ENCODE measurements around the gene ST6GALNAC4. TPM values are rescaled to one million over a fixed set of nuclear protein-coding genes. Genes with fewer than 3 reads are reported as not detected.

Gene ST6GALNAC4
- total RNA-seq, 1 donor from 2014 or later: 5.5 TPM

GRCh38 chr9:127945942-127946341 lies 29.1 kb upstream of the ST6GALNAC4 start:
- no peaks in the 10 kb centered on the region for H3K36me3 ChIP-seq
- H2AFZ ChIP-seq (replicated peaks): no peak overlapping the region
- peaks cover 48% of the 10 kb centered on the region for H4K20me1 ChIP-seq (ENCODE audit: low read depth)
- H3F3A ChIP-seq (ENCODE audit: low read depth): peaks cover 19% of the 10 kb centered on the region
- no peak overlapping the region for H3K9ac ChIP-seq
- H3K4me1 ChIP-seq: peaks cover 7% of the 10 kb centered on the region
- H3K27ac ChIP-seq: no peak overlapping the region
- H3K27me3 ChIP-seq: no peaks in the 10 kb centered on the region
- Mint-ChIP-seq H3K9me3 (no peaks in the 10 kb centered on the region), H3K27ac (no peak overlapping the region), H3K4me1 (peaks cover 21% of the 10 kb centered on the region), H3K36me3 (peaks cover 12% of the 10 kb centered on the region), H3K4me3 (no peak overlapping the region), H3K27me3 (ENCODE audit: insufficient read depth, low read depth) (peaks cover 5% of the 10 kb centered on the region)
- H3K9me3 ChIP-seq (ENCODE audit: low read depth): no peaks in the 10 kb centered on the region
- TF ChIP-seq EZH2 (IDR thresholded peaks at IDR 0.05): no peak
- no peak for TF ChIP-seq EZH2phosphoT487 (IDR thresholded peaks at IDR 0.05)
- TF ChIP-seq CTCF (IDR thresholded peaks at IDR 0.05): no peak
- H3K79me2 ChIP-seq (ENCODE audit: low read depth): no peaks in the 10 kb centered on the region
- DNase-seq (ENCODE audit: low spot score): no peak
- H3K4me2 ChIP-seq: no peak overlapping the region
- H3K4me3 ChIP-seq: no peak overlapping the region

- Mint-ChIP-seq H3K4me1 (peaks cover 15% of the 10 kb centered on the region), H3K9me3 (no peaks in the 10 kb centered on the region), H3K4me3 (no peak overlapping the region), H3K27ac (no peak overlapping the region), H3K36me3 (peaks cover 13% of the 10 kb centered on the region), H3K27me3 (ENCODE audit: insufficient read depth, low read depth) (peaks cover 5% of the 10 kb centered on the region)
- Histone ChIP-seq H3K9me3 (ENCODE audit: low read depth) (no peaks in the 10 kb centered on the region), H3K4me3 (no peak overlapping the region), H3K27ac (no peak overlapping the region), H3K4me2 (no peak overlapping the region), H3K79me2 (ENCODE audit: low read depth) (no peaks in the 10 kb centered on the region), H3F3A (ENCODE audit: low read depth) (peaks cover 19% of the 10 kb centered on the region), H3K4me1 (peaks cover under 1% of the 10 kb centered on the region), H3K27me3 (no peaks in the 10 kb centered on the region), H4K20me1 (ENCODE audit: low read depth) (peaks cover 42% of the 10 kb centered on the region), H3K9ac (no peak overlapping the region), H3K36me3 (no peaks in the 10 kb centered on the region), H2AFZ (replicated peaks) (no peak overlapping the region)
- no peak for DNase-seq (ENCODE audit: low spot score)
- TF ChIP-seq EZH2phosphoT487 (IDR thresholded peaks at IDR 0.05) (no peak), CTCF (IDR thresholded peaks at IDR 0.05) (no peak), EZH2 (IDR thresholded peaks at IDR 0.05) (no peak)
Measured at GRCh38 chr9:127945338-127945737, 28.5 kb upstream of the ST6GALNAC4 start.

GRCh38 chr9:127944586-127945218 lies 27.9 kb upstream of the ST6GALNAC4 start:
- no peak for DNase-seq (ENCODE audit: low spot score)
- H3K9me3 ChIP-seq (ENCODE audit: low read depth): no peaks in the 10 kb centered on the region
- Mint-ChIP-seq H3K27ac (no peak overlapping the region), H3K9me3 (no peaks in the 10 kb centered on the region), H3K4me1 (peaks cover 13% of the 10 kb centered on the region), H3K4me3 (no peak overlapping the region), H3K27me3 (ENCODE audit: insufficient read depth, low read depth) (peaks cover 5% of the 10 kb centered on the region), H3K36me3 (peaks cover 13% of the 10 kb centered on the region)
- no peak overlapping the region for H3K4me3 ChIP-seq
- H3K4me2 ChIP-seq: no peak overlapping the region
- H3K36me3 ChIP-seq: no peaks in the 10 kb centered on the region
- H3K9ac ChIP-seq: no peak overlapping the region
- no peak overlapping the region for H2AFZ ChIP-seq (replicated peaks)
- peaks cover 19% of the 10 kb centered on the region for H3F3A ChIP-seq (ENCODE audit: low read depth)
- no peaks in the 10 kb centered on the region for H3K27me3 ChIP-seq
- no peaks in the 10 kb centered on the region for H3K4me1 ChIP-seq
- H3K27ac ChIP-seq: no peak overlapping the region
- H3K79me2 ChIP-seq (ENCODE audit: low read depth): no peaks in the 10 kb centered on the region
- H4K20me1 ChIP-seq (ENCODE audit: low read depth): peaks cover 37% of the 10 kb centered on the region
- TF ChIP-seq CTCF (IDR thresholded peaks at IDR 0.05): no peak
- no peak for TF ChIP-seq EZH2 (IDR thresholded peaks at IDR 0.05)
- no peak for TF ChIP-seq EZH2phosphoT487 (IDR thresholded peaks at IDR 0.05)
